ENCODE data around the gene ESRRG. TPM values are rescaled to one million over a fixed set of nuclear protein-coding genes. Genes with fewer than 3 reads are reported as not detected.

ESRRG gene
- total RNA-seq, 4 donors from 2014 or later: 13.4 to 24.8 (median 18.9) TPM

- H3K36me3 ChIP-seq: no peaks in the 10 kb centered on the region
- no peaks in the 10 kb centered on the region for H3K27me3 ChIP-seq
- DNase-seq: no peak
- H3K4me3 ChIP-seq (replicated peaks in 1 of 3): no peak overlapping the region
- 89 to 93% methylated on average over 12 of the region's 12 CpGs for WGBS, 2 donors
- intact Hi-C loops (cut with DNase I): no loop called here
- no peak overlapping the region for H3K27ac ChIP-seq
- TF ChIP-seq CTCF (IDR thresholded peaks at IDR 0.05) (no peak), POLR2A (IDR thresholded peaks at IDR 0.05) (no peak)
- H3K4me1 ChIP-seq: no peaks in the 10 kb centered on the region
- H3K9me3 ChIP-seq: no peaks in the 10 kb centered on the region
Measured at GRCh38 chr1:216614011-216614934, 109.0 kb downstream of the ESRRG start.

- TF ChIP-seq CTCF (IDR thresholded peaks at IDR 0.05): no peak
- intact Hi-C loops (cut with DNase I): no loop called here
- no peak for DNase-seq
- Histone ChIP-seq H3K27me3 (no peaks in the 10 kb centered on the region), H3K27ac (no peak overlapping the region), H3K36me3 (no peaks in the 10 kb centered on the region), H3K4me1 (no peaks in the 10 kb centered on the region), H3K4me3 (replicated peaks in 1 of 3) (no peak overlapping the region), H3K9me3 (no peaks in the 10 kb centered on the region)
- 88 to 90% methylated on average over 2 of the region's 2 CpGs for WGBS, 2 donors
Measured at GRCh38 chr1:216612291-216612690, 110.9 kb downstream of the ESRRG start.

DNA sequence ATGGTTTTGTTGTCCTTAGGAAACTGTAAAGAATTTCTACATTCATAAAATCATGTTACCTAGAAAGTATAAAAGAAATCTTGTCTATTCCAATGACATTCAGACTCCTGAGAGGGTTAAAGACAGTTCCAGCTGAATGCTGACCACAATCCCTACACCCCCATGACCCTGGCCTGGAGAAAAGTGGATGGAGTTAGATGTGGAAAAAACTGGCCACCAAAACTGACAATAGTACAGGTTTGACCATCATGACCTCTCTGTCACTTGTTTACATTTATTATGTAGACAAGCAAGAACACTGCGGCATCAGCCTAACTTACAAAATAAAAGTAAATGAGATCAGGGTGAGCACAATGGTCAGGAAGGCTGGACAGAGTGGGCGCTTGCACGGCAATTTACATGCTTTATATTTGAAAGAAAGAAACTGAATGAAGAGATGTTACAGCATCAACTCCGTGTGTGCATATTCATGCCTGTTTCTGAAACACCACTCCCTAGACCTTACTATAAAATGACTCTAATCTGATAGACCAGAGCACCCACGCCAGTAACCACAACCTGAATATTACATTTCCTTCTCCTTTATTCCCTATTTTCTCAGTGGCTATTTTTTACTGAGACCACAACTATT, 116.0 kb downstream of the ESRRG start:
- 81 to 82% methylated on average over 5 of the region's 5 CpGs for WGBS, 2 donors
- Histone ChIP-seq H3K9me3 (no peaks in the 10 kb centered on the region), H3K27ac (no peak overlapping the region), H3K27me3 (no peaks in the 10 kb centered on the region), H3K4me3 (replicated peaks in 1 of 3) (no peak overlapping the region), H3K4me1 (no peaks in the 10 kb centered on the region), H3K36me3 (no peaks in the 10 kb centered on the region)
- no peak for DNase-seq
- no peak for TF ChIP-seq CTCF (IDR thresholded peaks at IDR 0.05)
- no peak for TF ChIP-seq POLR2A (IDR thresholded peaks at IDR 0.05)
- intact Hi-C loops (cut with DNase I): no loop called here

DNA sequence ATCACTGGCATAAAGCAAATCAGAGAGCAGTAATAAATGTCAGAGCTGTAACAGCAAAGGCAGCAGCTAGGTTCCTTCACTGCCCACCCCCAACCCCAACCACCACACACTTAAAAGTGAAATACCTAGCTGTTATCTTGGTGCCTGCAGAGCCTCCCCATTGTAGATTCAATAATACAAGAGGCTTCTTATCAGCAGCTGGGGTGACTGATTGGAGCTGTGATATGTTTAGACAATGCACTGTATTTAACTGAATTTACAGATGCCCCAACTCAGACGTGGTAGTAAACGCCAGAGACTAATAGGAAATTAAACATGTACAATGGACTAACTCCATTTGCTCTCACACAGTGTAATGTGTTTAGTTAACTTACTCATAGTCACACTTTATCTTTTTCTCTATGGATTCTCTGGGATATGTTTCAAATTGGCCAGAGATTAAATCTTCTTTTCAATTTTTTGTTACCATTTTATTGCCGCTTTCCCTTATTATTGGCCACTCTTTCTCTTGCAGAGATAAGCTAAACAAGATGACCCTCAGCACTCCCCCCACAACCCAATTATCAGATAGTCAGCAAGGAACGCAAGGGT, 117.1 kb downstream of the ESRRG start:
- no peak for TF ChIP-seq CTCF (IDR thresholded peaks at IDR 0.05)
- TF ChIP-seq POLR2A (IDR thresholded peaks at IDR 0.05): no peak
- no peaks in the 10 kb centered on the region for H3K9me3 ChIP-seq
- intact Hi-C loops (cut with DNase I): no loop called here
- no peaks in the 10 kb centered on the region for H3K27me3 ChIP-seq
- H3K27ac ChIP-seq: no peak overlapping the region
- no peaks in the 10 kb centered on the region for H3K36me3 ChIP-seq
- WGBS, 2 donors: 74 to 77% methylated on average over 4 of the region's 4 CpGs
- H3K4me1 ChIP-seq: no peaks in the 10 kb centered on the region
- no peak overlapping the region for H3K4me3 ChIP-seq (replicated peaks in 1 of 3)
- DNase-seq: no peak

GRCh38 chr1:216604771-216605170, 118.5 kb downstream of the ESRRG start:
- intact Hi-C loops (cut with DNase I): no loop called here
- no peak for TF ChIP-seq POLR2A (IDR thresholded peaks at IDR 0.05)
- no peak for TF ChIP-seq CTCF (IDR thresholded peaks at IDR 0.05)
- Histone ChIP-seq H3K9me3 (no peaks in the 10 kb centered on the region), H3K4me1 (peaks cover 0 to 5% of the 10 kb centered on the region in 2 donors), H3K27ac (no peak overlapping the region), H3K4me3 (replicated peaks in 1 of 3) (no peak overlapping the region), H3K36me3 (no peaks in the 10 kb centered on the region), H3K27me3 (no peaks in the 10 kb centered on the region)
- no peak for DNase-seq
- 95% methylated on average over 1 of the region's 1 CpG for WGBS, 2 donors

Measured in thyroid gland (tissue), 4 donors.